ENCODE results near the gene SAMHD1.
"Not testable (repeated sequence)": the region's sequence is repeated elsewhere in the genome, so short reads cannot be mapped to it uniquely, and the experiment has no call there.

SAMHD1 gene

GRCh38 chr20:36974660-36975059 lies 23.2 kb upstream of the SAMHD1 start:
- Histone ChIP-seq H3K4me1 (ENCODE audit: control insufficient read depth, low read depth, low read length) (no peaks in the 10 kb centered on the region), H3K4me3 (ENCODE audit: low read length) (no peak overlapping the region), H3K36me3 (ENCODE audit: control insufficient read depth, low read depth, low read length) (no peaks in the 10 kb centered on the region), H3K9me3 (ENCODE audit: control insufficient read depth, low read depth, low read length) (no peaks in the 10 kb centered on the region), H3K9ac (ENCODE audit: low read length) (no peak overlapping the region), H3K27me3 (ENCODE audit: control insufficient read depth, insufficient read depth, low read length) (no peaks in the 10 kb centered on the region), H3K27ac (ENCODE audit: low read length) (no peak overlapping the region)

GRCh38 chr20:36971103-36971502 lies 19.6 kb upstream of the SAMHD1 start:
- Histone ChIP-seq H3K36me3 (ENCODE audit: control insufficient read depth, low read depth, low read length) (no peaks in the 10 kb centered on the region), H3K4me3 (ENCODE audit: low read length) (no peak overlapping the region), H3K27me3 (ENCODE audit: control insufficient read depth, insufficient read depth, low read length) (no peaks in the 10 kb centered on the region), H3K4me1 (ENCODE audit: control insufficient read depth, low read depth, low read length) (no peaks in the 10 kb centered on the region), H3K9ac (ENCODE audit: low read length) (no peak overlapping the region), H3K27ac (ENCODE audit: low read length) (no peak overlapping the region), H3K9me3 (ENCODE audit: control insufficient read depth, low read depth, low read length) (no peaks in the 10 kb centered on the region)

GRCh38 chr20:36969478-36970186 lies 18.1 kb upstream of the SAMHD1 start:
- Histone ChIP-seq H3K4me3 (ENCODE audit: low read length) (no peak overlapping the region), H3K36me3 (ENCODE audit: control insufficient read depth, low read depth, low read length) (no peaks in the 10 kb centered on the region), H3K4me1 (ENCODE audit: control insufficient read depth, low read depth, low read length) (no peaks in the 10 kb centered on the region), H3K27ac (ENCODE audit: low read length) (no peak overlapping the region), H3K9ac (ENCODE audit: low read length) (no peak overlapping the region), H3K27me3 (ENCODE audit: control insufficient read depth, insufficient read depth, low read length) (no peaks in the 10 kb centered on the region), H3K9me3 (ENCODE audit: control insufficient read depth, low read depth, low read length) (no peaks in the 10 kb centered on the region)

GRCh38 chr20:36969051-36969450 lies 17.5 kb upstream of the SAMHD1 start:
- Histone ChIP-seq H3K9me3 (ENCODE audit: control insufficient read depth, low read depth, low read length) (no peaks in the 10 kb centered on the region), H3K36me3 (ENCODE audit: control insufficient read depth, low read depth, low read length) (no peaks in the 10 kb centered on the region), H3K27me3 (ENCODE audit: control insufficient read depth, insufficient read depth, low read length) (no peaks in the 10 kb centered on the region), H3K9ac (ENCODE audit: low read length) (no peak overlapping the region), H3K4me1 (ENCODE audit: control insufficient read depth, low read depth, low read length) (no peaks in the 10 kb centered on the region), H3K4me3 (ENCODE audit: low read length) (no peak overlapping the region), H3K27ac (ENCODE audit: low read length) (no peak overlapping the region)

GRCh38 chr20:36967636-36968035 lies 16.1 kb upstream of the SAMHD1 start:
- Histone ChIP-seq H3K4me1 (ENCODE audit: control insufficient read depth, low read depth, low read length) (no peaks in the 10 kb centered on the region), H3K36me3 (ENCODE audit: control insufficient read depth, low read depth, low read length) (no peaks in the 10 kb centered on the region), H3K4me3 (ENCODE audit: low read length) (no peak overlapping the region), H3K27me3 (ENCODE audit: control insufficient read depth, insufficient read depth, low read length) (no peaks in the 10 kb centered on the region), H3K9me3 (ENCODE audit: control insufficient read depth, low read depth, low read length) (peaks cover 5% of the 10 kb centered on the region), H3K9ac (ENCODE audit: low read length) (no peak overlapping the region), H3K27ac (ENCODE audit: low read length) (no peak overlapping the region)

- not testable (repeated sequence) for H3K4me1 ChIP-seq (ENCODE audit: control insufficient read depth, low read depth, low read length); H3K9ac ChIP-seq (ENCODE audit: low read length); H3K27me3 ChIP-seq (ENCODE audit: control insufficient read depth, insufficient read depth, low read length); H3K4me3 ChIP-seq (ENCODE audit: low read length); H3K36me3 ChIP-seq (ENCODE audit: control insufficient read depth, low read depth, low read length); H3K27ac ChIP-seq (ENCODE audit: low read length)
- H3K9me3 ChIP-seq (ENCODE audit: control insufficient read depth, low read depth, low read length): peaks cover 12% of the 10 kb centered on the region
Observed at GRCh38 chr20:36966965-36967364, 15.5 kb upstream of the SAMHD1 start.

- H3K27ac ChIP-seq (ENCODE audit: low read length); H3K4me3 ChIP-seq (ENCODE audit: low read length); H3K36me3 ChIP-seq (ENCODE audit: control insufficient read depth, low read depth, low read length); H3K27me3 ChIP-seq (ENCODE audit: control insufficient read depth, insufficient read depth, low read length); H3K9ac ChIP-seq (ENCODE audit: low read length); H3K4me1 ChIP-seq (ENCODE audit: control insufficient read depth, low read depth, low read length): not testable (repeated sequence)
- peaks cover 13% of the 10 kb centered on the region for H3K9me3 ChIP-seq (ENCODE audit: control insufficient read depth, low read depth, low read length)
Observed at GRCh38 chr20:36962354-36962941, 10.9 kb upstream of the SAMHD1 start.

GRCh38 chr20:36959242-36959641 lies 7.7 kb upstream of the SAMHD1 start:
- H3K4me1 ChIP-seq (ENCODE audit: control insufficient read depth, low read depth, low read length): no peaks in the 10 kb centered on the region
- H3K27ac ChIP-seq (ENCODE audit: low read length): no peak overlapping the region
- no peak overlapping the region for H3K9ac ChIP-seq (ENCODE audit: low read length)
- no peak overlapping the region for H3K4me3 ChIP-seq (ENCODE audit: low read length)
- H3K27me3 ChIP-seq (ENCODE audit: control insufficient read depth, insufficient read depth, low read length): no peaks in the 10 kb centered on the region
- no peaks in the 10 kb centered on the region for H3K36me3 ChIP-seq (ENCODE audit: control insufficient read depth, low read depth, low read length)
- peaks cover 13% of the 10 kb centered on the region for H3K9me3 ChIP-seq (ENCODE audit: control insufficient read depth, low read depth, low read length)

GRCh38 chr20:36957875-36958667 lies 6.6 kb upstream of the SAMHD1 start:
- Histone ChIP-seq H3K36me3 (ENCODE audit: control insufficient read depth, low read depth, low read length) (no peaks in the 10 kb centered on the region), H3K27ac (ENCODE audit: low read length) (no peak overlapping the region), H3K4me3 (ENCODE audit: low read length) (no peak overlapping the region), H3K9me3 (ENCODE audit: control insufficient read depth, low read depth, low read length) (peaks cover 13% of the 10 kb centered on the region), H3K27me3 (ENCODE audit: control insufficient read depth, insufficient read depth, low read length) (no peaks in the 10 kb centered on the region), H3K4me1 (ENCODE audit: control insufficient read depth, low read depth, low read length) (no peaks in the 10 kb centered on the region), H3K9ac (ENCODE audit: low read length) (no peak overlapping the region)

- H3K4me1 ChIP-seq (ENCODE audit: control insufficient read depth, low read depth, low read length): peaks cover 5% of the 10 kb centered on the region
- H3K9me3 ChIP-seq (ENCODE audit: control insufficient read depth, low read depth, low read length): no peaks in the 10 kb centered on the region
- H3K27me3 ChIP-seq (ENCODE audit: control insufficient read depth, insufficient read depth, low read length): no peaks in the 10 kb centered on the region
- H3K4me3 ChIP-seq (ENCODE audit: low read length): no peak overlapping the region
- H3K9ac ChIP-seq (ENCODE audit: low read length): no peak overlapping the region
- H3K27ac ChIP-seq (ENCODE audit: low read length): no peak overlapping the region
- no peaks in the 10 kb centered on the region for H3K36me3 ChIP-seq (ENCODE audit: control insufficient read depth, low read depth, low read length)
Observed at GRCh38 chr20:36956674-36957073, 5.2 kb upstream of the SAMHD1 start.

GRCh38 chr20:36956016-36956415 lies 4.5 kb upstream of the SAMHD1 start:
- Histone ChIP-seq H3K36me3 (ENCODE audit: control insufficient read depth, low read depth, low read length) (no peaks in the 10 kb centered on the region), H3K9me3 (ENCODE audit: control insufficient read depth, low read depth, low read length) (no peaks in the 10 kb centered on the region), H3K27ac (ENCODE audit: low read length) (no peak overlapping the region), H3K9ac (ENCODE audit: low read length) (no peak overlapping the region), H3K4me1 (ENCODE audit: control insufficient read depth, low read depth, low read length) (peaks cover 5% of the 10 kb centered on the region), H3K27me3 (ENCODE audit: control insufficient read depth, insufficient read depth, low read length) (peaks cover under 1% of the 10 kb centered on the region), H3K4me3 (ENCODE audit: low read length) (no peak overlapping the region)
